GM21576 (cell line): ENCODE measurements around the gene OAS3.
A peak's percentile ranks its signal among the peaks of the same experiment; 100 is the strongest.
"Not testable (repeated sequence)": the region's sequence is repeated elsewhere in the genome, so short reads cannot be mapped to it uniquely, and the experiment has no call there.

ENCODE experiments used
- ATAC-seq: cut with Tn5 transposase; IDR thresholded peaks from one replicate; pipeline ENCODE4 v1.9.1; 2021; ENCODE audit warnings: mild to moderate bottlenecking, moderate library complexity; ENCODE audit not compliant: unreplicated experiment

The OAS3 gene, protein sequence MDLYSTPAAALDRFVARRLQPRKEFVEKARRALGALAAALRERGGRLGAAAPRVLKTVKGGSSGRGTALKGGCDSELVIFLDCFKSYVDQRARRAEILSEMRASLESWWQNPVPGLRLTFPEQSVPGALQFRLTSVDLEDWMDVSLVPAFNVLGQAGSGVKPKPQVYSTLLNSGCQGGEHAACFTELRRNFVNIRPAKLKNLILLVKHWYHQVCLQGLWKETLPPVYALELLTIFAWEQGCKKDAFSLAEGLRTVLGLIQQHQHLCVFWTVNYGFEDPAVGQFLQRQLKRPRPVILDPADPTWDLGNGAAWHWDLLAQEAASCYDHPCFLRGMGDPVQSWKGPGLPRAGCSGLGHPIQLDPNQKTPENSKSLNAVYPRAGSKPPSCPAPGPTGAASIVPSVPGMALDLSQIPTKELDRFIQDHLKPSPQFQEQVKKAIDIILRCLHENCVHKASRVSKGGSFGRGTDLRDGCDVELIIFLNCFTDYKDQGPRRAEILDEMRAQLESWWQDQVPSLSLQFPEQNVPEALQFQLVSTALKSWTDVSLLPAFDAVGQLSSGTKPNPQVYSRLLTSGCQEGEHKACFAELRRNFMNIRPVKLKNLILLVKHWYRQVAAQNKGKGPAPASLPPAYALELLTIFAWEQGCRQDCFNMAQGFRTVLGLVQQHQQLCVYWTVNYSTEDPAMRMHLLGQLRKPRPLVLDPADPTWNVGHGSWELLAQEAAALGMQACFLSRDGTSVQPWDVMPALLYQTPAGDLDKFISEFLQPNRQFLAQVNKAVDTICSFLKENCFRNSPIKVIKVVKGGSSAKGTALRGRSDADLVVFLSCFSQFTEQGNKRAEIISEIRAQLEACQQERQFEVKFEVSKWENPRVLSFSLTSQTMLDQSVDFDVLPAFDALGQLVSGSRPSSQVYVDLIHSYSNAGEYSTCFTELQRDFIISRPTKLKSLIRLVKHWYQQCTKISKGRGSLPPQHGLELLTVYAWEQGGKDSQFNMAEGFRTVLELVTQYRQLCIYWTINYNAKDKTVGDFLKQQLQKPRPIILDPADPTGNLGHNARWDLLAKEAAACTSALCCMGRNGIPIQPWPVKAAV

DNA sequence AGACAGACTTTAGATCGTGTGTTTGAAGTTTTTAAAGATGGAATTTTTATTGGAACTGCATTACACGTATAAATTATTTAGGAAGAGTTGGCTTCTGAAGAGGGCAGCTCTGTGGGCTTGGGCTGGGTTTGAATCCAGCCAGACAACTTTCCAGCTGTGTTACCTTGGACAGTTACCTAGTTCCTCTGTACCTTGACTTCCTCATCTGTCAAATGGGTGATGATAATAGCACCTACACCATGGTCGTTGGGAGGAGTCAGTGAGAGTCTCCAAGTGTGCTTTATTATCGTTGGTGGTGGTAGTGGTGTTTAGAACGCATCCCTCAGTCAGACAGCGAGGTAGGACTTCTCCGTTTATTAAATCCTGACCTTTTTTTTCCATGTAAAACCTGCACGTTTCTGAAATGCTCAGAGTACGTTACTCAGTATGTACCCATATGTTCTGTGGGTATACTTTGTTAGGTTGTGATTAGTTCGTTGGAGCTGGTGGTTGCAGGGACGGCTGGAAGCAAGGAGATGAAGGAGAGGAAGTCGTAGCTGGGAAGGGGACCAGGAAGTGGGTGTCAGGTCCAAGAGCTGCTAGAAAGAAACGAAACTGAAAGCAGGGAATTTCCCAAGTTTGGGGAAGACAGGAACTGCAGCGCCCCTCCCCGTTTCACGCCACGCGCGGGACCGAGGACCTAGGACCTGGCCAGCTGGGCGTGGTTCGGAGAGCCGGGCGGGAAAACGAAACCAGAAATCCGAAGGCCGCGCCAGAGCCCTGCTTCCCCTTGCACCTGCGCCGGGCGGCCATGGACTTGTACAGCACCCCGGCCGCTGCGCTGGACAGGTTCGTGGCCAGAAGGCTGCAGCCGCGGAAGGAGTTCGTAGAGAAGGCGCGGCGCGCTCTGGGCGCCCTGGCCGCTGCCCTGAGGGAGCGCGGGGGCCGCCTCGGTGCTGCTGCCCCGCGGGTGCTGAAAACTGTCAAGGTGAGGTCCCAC, at the start of gene OAS3:
OAS3 (plus strand) TSS at position 734 of the 979 bp plus-strand sequence; CDS start at position 791, 57 bp downstream.
- ATAC-seq, result no peak

DNA sequence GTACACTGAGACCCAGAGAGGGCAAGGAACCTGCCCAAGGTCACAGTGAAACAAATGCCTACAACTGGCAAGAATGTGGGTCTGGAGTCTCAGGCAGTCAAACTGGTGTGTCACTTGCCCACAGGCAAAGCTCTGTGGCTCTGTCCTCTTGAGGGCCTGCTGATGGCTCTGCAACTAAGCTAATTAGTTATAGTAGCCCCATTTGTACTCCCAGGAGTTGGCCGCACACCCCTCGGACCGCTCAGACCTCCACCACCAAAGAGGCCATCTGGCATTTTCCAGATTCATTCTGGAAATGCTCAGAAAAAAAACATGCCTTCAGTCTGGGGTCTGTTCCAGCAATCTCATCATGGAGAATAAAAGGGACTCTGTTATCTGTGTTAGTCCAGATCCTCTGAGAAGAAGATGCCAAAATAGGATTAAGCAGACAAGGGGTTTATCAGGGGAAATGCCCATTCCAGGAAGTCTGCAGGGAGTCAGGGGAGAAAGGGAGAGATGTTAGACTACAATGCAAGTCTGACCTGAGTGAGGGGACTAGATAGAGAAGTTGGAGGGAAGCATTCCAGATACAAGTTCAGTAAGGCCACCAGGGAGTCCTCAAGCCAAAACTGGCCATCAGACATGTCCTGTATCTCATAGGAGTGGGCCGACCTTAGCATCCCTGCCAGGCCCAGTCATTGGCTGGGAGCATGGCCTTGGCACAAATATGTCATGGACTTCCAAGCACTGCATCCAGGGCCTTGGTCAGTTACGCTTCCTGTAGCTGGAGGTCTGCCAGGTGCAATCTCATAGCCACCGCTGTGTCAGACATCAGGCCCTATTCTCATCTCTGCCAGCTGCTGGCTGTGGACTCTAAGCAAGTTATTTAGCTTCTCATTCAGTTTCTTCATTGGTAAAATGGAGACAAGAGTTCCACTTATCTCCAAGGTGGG, 46.9 kb upstream of the OAS3 start:
- ATAC-seq, result no peak

DNA sequence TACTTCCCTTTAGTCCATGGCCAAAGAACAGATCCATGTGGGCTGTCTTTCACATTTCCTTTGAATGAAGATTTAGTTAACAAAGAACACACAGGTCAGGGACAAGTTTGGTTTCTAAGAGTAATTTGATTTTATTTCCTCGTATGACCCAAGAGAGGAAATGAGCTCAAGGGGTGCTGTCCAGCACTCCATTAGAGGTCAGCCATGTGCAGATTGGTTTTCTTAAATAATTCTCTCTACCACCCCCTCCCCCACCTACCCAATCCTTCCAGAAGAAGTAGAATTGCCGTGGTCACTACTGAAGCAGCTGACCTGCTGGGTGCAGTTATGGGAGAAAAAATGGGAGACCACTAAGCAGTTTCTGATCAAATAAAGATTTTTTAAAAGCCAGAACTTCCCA, 45.4 kb upstream of the OAS3 start:
- no peak for ATAC-seq

DNA sequence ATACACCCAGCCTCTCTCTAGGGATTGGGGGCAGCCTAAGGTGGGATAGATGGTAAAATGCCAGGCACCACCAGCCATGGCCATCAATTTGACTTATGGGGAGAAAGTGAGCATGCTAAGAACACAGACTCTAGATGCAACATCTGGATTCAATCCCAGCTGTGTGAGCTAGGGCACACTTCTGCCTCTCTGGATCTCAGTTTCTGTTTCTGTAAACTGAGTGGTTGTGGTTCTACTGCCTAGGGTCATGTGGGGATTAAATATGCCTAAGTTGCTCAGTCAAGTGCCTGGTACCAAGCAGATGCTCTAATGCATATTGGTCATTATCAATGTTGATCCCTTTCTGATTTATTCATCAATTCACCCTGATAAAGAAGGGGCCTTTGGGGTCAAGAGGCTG, 44.1 kb upstream of the OAS3 start:
- no peak for ATAC-seq

DNA sequence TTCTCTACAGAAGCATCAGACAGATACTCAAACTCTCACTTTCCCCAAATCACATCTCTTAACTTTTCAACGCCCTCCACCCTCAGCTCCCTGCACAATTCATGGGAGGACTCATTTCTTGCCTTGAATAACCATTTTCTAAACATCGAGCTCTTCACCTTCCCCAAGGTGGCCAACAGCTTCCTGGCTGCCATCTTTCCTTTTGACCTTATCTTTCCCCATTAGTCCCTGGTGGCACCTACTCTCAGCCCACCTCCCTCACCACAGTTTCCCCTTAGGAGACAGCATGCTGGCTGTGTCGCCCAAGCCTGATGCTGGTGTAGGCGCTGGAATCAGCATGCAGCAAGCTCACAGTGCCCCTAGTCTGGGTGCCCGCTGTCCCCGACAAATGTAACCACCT, 39.9 kb upstream of the OAS3 start:
- no peak for ATAC-seq

DNA sequence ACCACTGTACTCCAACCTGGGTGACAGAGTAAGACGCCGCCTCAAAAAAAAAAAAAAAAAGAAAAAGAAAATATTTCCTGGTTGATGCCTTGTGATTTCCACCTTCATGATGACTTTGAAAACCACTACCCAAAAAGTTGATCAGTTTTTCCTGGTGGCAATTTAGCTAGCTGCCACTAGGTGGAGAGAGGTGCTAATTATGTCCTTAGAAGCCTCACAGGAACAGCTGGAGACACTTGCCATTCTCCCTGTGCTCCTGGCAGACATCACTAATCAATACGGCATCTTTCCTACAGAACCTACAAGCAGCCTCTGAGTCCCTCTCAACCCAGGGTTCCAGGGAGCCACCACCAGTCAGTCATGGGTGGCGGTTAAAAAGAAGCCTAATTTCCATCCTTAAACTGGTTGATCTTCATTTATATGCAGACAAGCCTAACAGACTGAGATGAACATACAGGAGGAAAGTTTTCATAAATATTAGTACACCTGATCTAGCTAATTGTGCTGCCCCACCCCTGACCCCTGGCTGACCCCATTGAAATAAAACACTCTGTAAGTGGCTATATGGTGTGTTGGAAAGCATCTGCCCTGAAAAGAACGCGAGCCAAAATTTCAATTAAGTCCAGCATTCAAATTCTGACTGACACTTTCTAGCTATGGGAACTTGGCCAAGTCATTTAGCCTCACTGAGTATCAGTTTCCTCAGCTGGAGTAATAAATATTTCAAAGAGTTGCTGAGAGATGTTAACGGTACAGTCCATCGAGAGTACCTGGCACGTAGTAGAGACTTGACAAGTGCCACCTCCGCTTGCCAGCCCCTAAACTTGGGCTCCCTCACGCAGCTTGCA, 37.8 kb upstream of the OAS3 start:
- no peak for ATAC-seq

DNA sequence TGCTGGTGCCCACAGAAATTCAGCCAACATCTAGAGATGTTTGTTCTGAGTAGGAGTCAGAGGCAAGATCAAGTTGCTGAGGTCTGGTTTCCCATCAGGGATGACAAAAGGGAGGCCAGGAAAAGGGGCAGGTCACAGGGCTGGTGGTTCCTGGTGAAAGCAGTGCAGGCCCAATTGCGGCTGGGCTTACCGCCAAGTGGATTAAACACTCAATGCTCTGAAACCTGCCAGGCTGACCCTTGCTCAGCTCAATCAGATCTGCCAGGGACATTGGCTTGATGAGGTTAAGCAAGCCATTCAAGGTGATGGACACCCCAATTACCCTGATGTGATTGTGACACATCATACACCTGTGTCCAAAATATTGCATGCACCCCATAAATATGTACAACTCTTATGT, 37.0 kb upstream of the OAS3 start:
- no peak for ATAC-seq

DNA sequence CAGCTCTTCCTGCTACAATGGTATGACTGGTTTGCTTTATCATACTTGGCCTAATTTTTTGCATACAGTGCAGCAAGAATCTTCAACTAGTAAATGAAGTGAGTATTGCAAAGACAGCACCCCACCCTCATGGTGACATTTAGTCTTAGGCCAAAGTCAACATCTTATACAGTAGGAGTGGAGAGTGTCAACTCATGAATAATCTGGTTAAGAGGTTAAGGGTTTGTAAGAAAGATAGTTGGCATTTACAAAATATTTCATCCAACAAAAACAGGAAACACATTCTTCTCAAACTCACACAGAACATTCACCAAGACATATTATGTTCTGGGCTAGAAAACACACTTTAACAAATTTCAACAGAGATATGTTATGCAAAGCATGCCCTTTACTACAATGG, 33.7 kb upstream of the OAS3 start:
- no peak for ATAC-seq

DNA sequence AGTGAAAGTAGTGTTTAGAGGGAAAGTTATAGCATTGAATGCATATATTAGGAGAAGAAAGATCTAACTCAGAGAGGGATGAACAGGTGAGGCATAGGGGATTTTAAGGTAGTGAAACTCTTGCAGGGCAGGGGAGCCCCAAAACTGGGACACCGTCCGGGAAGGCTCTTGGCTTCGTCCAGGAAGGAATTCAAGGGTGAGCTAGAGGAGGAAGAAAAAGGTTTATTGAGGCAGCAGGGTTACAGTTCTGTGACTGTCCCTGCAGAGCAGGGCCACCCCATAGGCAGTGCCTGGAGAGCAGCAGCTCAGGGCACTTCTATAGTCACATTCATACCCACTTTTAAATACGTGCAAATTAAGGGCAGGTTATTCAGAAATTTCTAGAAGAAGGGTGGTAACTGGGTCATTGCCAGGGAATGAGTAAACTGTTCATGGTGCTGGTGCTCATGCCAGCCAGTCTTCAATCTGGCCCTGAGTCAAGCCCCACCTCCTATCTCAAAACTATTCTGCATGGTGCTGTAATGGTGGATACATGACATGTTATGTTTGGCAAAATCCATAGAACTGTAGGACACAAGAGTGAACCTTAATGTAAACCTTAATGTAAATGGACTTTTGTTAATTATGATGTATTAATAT, 32.7 kb upstream of the OAS3 start:
- no peak for ATAC-seq

DNA sequence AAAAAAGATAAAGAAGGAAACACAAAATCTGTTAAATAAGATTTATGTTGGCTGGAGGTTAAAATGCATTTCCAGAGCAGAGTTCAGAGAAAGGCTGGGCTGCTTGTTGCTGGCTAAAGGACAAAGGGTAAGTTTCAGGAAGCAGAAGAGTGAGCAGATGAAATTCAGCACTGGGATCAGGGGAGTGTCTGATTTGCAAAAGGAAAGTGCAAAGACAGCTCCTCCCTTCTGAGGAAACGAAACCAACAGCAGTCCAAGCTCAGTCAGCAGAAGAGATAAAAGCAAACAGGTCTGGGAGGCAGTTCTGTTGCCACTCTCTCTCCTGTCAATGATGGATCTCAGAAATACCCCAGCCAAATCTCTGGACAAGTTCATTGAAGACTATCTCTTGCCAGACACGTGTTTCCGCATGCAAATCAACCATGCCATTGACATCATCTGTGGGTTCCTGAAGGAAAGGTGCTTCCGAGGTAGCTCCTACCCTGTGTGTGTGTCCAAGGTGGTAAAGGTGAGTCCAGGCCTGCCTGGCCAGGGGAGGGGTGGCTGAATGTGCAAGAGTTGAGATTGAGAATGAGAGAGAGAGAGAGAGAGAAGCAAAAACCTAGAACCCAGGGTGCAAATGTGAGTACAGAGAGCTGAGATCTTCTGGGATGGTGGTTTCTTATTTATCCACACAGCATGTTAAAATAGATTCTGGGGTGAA, 31.4 kb upstream of the OAS3 start, which contains the start of gene OAS1:
OAS1 (plus strand) TSS at position 251 of the 703 bp plus-strand sequence; CDS start at position 329, 78 bp downstream.
- peak; percentile 54 for ATAC-seq

DNA sequence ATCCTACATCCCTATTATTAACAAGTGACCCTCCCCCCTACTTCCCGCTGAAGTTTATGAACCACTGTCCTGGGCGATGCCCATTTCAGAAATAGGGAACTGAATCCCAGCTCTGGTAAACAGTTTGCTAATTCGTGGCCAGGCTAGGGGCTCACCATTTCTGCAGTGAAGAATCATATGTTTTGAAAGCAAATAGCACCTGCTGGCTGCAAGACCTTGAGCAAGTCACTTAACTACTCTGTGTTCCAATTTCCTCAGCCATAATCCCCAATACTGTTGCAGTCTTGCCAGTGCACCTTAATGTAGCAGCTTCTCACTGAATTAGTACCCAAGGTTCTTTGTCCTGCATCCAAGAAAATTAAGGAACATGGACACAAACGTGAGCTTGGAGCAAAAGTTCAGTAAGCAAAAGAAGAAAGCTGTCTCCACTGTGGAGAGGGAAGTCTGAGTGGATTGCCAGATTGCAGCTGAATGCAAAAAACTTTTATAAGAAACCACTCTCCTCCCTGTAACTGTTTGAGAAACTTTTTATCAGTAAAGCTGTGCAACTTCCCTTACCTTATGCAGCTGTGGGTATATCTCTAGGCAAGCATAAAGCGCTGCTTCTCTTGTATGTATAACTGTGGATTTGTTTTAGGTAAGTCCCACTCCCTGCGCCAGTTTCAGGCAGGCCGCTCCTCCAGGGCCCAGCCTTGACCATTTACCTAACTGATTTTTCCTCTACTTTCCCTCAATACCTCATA, 30.7 kb upstream of the OAS3 start:
- ATAC-seq, result peak; percentile 64

DNA sequence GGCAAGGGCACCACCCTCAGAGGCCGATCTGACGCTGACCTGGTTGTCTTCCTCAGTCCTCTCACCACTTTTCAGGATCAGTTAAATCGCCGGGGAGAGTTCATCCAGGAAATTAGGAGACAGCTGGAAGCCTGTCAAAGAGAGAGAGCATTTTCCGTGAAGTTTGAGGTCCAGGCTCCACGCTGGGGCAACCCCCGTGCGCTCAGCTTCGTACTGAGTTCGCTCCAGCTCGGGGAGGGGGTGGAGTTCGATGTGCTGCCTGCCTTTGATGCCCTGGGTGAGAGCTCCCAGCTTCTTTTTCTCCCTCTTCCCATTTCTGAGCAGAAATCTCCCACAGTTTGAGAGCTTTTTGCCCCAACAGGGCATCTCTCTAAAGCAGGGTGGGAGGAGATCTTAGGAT, 29.7 kb upstream of the OAS3 start:
- ATAC-seq, result no peak

DNA sequence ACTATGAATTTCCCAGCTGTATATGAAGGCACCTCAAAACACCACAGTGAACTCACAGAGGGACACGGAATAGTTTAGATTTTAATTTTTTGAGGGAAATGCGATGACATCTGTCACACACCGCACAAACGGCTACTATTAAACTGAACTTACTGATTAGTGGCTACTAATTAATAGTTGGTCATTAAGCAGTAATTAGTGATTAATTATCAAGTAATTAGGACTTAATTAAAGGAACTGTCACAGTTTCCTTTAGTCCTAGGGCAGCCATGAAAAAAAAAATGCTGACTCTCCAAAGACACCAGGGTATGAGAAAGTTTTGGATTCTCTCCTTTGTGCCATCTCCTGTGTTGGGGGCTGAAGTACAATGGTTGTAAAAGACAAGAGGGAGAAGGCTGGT, 28.6 kb upstream of the OAS3 start:
- ATAC-seq, result no peak

DNA sequence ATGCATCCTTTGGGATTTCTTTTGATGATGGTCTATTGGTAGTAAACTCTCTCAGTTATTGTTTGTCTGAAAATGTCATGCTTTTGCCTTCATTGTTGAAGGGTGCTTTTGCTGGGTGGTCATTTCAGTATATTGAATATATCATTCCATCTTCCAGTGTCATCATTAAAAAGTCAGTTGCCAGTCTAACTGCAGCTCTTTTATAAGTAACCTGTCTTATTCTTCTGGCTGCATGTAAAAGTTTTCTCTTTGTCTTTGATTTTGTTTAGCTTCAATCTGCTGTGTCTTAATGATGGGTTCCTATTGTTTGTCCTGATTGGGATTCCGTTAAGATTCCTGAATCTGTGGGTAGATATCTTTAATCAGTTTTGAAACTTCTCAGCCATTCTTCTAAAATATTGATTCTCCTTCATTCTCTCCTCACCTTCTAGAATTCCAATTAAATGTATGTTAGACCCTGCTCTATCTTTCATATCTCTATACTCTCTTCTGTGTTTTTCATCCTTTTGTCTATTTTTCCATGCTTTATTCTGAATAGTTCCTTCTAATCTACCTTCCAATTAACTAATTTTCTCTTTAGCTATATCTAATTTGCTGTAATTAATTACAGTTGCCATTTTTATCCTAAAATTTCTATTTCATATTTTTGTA, 25.1 kb upstream of the OAS3 start:
- ATAC-seq, result no peak

DNA sequence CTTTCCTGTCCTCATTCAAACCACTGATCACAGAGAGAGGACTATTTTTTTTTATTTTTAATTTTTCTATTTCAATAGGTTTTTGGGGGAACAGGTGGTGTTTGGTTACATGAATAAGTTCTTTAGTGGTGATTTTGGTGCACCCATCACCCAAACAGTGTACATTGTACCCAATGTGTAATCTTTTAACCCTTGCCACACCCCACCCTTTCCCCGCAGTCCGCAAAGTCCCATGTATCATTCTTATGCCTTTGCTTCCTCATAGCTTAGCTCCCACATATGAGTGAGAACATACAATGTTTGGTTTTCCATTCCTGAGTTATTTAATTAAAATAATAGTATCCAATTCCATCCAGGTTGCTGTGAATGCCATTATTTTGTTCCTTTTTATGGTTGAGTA, 24.4 kb upstream of the OAS3 start:
- not testable (repeated sequence) for ATAC-seq

DNA sequence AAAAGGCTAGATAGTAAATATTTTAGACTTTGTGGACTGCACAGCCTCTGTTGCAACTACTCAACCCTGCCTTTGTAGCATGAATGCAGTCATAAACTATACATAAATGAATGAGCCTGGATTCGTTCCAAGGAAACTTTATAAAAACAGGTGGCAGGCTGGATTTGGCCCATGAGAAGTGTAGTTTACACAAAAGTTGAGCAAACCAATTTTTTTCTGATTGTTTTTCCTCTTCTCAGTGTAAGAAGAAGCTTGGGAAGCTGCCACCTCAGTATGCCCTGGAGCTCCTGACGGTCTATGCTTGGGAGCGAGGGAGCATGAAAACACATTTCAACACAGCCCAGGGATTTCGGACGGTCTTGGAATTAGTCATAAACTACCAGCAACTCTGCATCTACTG, 22.0 kb upstream of the OAS3 start:
- ATAC-seq, result no peak
